CD4-positive, alpha-beta T cell treated with Interleukin-15 for 4 hours (primary cell): ENCODE measurements around the gene CSH2.

Experiments
- DNase-seq: peaks from one replicate; pipeline ENCODE4 v3.0.0-alpha.2; 2020; ENCODE audit warnings: low spot score

Gene CSH2

DNA sequence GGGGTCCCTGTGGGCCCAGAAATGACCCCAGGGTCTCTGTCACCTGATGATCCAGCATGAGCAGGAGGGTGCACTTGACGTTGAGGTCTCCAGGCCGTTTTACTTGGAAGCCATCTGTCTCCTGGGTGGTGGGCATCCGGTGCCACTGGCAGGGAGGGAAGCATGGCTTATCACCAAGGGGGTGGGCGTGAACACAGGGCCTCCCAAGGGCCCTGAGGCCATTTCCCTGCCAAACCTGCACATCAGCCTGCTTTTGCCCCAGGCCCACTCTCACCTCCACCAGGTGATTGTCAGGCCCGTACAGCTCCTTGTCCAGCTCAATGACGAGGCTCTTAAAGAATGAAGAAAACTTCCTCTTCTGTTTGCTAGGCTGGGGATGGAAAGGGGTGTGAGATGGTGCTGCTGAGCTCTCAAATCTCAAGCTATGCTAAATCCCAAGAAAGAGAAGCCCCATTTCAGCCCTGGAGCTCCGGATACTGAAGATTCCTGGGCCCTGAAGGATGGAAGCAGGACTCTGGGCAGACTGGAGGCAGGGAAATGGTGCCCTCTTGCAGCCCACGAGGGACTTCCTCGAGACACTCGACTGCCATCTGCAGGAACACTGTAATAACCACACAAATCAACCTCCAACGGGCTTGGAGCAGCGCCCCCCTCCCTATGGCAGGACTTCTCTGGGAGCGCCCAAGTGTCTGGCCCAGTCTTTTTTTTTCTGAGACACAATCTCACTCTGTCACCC is 38.9 kb downstream of the CSH2 start:
- DNase-seq = peak; percentile 69

DNA sequence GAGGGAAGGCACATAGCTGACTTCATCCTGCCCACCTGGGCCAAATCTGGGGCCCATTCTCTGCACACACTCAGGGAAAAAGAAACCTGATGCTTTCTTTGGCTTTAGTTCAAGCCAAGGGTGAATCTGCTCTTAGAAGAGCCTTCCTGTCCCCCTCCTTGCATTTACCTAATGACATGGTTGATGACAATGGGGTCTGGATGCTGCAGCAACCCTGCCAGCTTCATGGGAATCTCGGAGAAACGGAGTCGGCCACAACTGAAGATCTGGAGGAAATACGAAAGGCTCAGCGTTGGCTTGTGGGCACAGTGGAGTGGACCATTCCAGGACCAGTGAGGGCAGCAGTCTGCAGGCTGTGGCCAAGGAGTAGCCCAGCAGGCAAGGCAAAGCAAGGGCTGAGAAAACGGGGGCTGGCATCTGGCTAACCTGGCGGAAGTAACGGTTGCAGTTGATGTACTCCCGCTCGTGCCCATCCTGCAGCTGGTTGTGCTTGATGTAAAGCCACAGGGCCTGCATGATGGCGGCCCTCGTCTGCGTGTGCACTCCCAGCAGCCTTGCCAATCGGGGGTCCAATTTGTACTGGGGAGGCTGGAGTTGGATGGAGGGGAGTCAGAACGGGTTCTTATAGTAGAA is 39.6 kb downstream of the CSH2 start:
- no peak for DNase-seq

DNA sequence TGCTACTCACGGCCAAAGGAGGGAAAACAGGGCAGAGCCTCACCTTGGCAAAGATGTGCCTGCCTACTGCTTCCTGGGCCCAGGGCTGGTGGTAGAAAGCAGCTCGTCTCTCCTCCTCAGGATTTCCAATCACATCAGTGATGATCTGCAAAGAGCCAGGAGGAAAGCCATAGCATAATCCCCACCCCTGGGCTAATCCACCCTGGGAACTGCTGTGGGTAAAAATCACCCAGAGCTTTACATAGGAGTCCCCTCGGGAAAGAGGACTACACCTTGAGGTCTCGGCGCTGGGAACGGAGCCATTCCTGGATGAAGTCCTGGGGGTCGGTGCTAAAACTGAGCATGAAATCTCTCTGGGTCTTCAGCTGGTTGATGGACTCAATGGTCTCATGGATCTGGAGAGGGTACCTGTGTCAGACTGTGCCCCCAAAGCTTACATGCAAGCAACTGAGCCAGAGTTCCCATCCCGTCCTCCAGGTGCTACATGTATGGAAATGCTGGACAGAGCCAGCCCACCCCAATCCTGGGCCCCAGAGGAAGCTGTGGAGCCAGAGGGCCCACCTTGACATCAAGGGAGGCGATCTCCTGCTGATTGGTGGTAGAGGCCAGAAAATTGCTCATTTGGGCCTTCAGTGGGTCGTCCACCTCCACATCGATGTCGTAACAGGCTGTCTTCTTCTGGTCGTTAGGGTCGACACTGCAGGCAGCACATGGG is 40.3 kb downstream of the CSH2 start:
- no peak for DNase-seq

DNA sequence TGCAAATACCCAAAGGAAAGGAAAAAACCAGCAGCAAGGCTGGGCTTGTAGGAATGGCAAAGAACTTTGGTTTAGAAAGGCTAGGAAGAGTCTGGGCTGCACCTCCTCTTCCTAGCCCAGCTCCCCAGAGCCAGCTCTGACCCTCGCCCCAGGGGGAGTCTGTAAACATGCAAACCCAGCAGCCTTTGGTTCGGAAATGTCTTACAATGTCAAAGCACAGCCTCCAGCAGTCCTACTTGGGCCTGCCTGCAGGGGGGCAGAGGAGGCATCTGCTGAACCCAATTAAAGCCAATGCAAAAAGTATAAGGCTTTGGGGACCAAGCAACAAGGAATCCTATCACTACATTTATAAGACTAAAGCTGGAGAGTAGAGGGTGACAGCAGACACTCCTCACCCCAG is 41.0 kb downstream of the CSH2 start:
- no peak for DNase-seq

DNA sequence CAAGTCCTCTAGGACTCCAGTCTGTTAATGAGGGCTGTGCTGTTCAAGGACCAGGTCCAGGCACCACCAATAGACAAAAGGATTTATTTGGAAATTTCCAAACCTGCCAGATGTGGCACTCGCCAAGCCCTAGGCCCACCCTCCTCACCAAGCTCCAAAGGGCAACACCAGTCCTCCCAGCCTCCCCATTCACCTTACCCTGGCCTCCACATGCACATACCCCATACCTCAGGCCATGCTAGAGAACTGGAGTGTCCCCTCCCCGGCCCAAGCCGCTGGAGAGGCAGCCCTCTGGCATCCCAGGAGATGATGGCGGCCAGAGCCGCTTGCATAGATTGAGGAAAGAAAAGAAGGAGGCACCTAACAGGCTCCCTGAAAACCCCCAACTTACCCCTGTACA is 41.5 kb downstream of the CSH2 start:
- no peak for DNase-seq

DNA sequence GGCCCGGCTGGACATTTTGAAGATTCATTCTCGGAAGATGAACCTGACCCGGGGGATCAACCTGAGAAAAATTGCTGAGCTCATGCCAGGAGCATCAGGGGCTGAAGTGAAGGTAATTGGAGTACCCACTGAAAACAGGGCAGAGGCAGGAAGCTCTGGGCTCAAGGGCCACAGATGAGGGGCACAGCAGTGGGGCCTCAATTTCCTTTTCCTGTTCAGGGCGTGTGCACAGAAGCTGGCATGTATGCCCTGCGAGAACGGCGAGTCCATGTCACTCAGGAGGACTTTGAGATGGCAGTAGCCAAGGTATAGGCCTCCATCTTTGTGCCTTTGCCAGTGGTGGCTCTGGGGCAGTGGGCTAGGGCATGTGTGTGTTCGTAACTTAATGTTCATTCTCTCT is 42.0 kb downstream of the CSH2 start:
- DNase-seq = no peak

DNA sequence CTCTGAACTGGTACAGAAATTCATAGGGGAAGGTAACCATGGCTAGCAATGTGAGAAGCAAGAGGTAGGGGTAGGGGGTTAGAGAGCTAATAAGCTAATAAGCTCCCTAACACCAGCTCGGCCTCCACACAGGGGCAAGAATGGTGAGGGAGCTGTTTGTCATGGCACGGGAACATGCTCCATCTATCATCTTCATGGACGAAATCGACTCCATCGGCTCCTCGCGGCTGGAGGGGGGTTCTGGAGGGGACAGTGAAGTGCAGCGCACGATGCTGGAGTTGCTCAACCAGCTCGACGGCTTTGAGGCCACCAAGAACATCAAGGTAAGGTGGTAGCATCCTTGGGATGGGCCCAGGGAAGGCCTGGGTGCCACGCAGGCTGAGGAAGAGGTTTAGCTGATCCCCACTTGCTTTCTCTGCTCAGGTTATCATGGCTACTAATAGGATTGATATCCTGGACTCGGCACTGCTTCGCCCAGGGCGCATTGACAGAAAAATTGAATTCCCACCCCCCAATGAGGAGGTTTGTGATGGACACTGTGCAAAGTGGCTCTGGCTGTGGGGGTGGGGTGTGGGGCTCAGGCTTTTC is 42.5 kb downstream of the CSH2 start:
- DNase-seq = no peak

DNA sequence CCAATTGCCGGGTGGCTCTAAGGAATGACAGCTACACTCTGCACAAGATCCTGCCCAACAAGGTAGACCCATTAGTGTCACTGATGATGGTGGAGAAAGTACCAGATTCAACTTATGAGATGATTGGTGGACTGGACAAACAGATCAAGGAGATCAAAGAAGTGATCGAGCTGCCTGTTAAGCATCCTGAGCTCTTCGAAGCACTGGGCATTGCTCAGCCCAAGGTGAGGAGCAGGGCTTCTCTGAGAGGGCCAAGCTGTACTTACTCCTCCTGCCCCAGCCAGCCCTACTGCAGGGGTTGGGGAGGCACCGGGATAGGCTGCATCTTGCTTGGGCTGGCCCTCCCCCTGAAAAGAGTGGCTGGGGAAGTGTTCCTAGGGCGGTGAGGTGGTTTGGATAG is 43.2 kb downstream of the CSH2 start:
- no peak for DNase-seq

DNA sequence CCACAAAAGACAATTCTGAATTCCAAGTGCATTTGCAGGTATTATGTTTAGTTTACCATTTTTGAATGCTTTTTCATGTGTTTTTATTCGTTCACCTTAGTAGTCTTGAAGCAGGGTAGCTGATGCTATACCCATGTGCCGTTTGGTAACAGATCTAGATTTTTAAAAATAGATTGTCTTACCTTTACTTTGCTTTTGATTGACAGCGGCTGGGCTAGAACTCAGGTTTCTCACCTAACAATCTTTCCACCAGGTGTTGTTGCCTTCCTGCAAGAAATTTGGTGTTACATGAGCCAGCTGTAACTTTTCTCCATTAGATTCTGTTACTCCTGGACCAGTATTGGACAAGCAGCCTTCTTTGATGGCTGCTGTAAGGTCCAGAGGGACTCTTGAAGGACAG is 44.5 kb downstream of the CSH2 start:
- DNase-seq = no peak

DNA sequence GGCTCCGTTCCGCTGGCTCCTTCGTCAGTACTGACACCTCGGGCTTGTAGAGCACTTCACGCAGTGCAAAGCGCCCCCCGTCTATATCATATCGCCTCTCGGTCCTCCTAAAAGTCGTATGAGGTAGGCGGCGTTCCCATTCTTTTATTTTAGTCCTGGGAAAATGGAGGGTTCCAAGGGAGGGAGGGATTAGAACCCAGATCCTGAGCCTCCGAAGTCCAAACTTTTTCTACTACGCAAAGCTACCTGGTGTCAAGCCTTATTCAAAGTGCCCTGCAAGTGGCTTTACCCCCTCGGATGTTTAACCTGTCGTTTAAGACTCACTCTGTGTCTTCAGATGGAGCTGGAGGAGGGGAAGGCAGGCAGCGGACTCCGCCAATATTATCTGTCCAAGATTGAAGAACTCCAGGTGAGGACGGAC is 45.7 kb downstream of the CSH2 start:
- DNase-seq = no peak

DNA sequence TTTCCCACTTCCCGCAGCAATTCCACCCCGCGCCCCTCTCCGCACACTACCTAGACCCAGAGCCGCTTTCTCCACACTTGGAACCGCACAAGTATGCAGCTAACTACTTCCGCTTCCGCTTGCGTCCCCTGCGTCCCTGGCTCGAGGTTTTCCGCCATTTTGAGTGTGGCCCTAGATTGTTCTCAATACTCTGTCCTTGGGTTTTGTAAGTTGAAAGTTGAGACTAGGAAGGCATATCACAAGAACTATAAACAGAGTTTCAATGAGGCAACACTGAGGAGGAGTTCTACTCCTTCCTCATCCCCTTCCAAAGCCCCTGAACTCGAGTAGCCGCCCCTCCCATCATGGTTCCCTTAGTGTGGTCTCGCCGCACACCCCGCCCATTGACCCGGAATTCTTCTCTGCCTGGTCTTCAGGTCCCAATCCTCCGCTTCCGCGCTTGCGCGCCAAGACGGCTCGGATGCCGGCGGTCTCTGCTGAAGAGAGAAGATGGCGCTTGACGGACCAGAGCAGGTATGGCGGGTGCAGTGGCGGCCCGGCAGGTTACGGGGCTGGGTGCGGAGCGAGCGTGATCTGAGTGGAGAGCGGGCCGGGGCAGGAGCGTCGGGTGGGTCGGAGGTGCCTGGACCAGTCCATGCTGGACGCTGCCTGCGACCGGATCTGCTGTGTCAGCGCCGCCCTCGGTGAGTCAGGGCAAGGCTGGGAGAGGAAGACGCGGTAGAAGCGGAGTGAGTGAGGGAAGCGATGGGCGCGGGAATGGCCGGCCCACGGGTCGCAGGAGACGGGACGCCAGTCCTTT is 46.3 kb downstream of the CSH2 start, which contains the start of the genes FTSJ3 and PSMC5:
Gene FTSJ3, minus strand, starts transcription at position 662 of the 799 bp plus-strand sequence. CDS start 761 bp downstream, outside the sequence.
Gene PSMC5, plus strand, starts transcription at position 430 of the 799 bp plus-strand sequence. Its CDS starts 60 bp downstream, at position 490.
- peak; percentile 95 for DNase-seq

DNA sequence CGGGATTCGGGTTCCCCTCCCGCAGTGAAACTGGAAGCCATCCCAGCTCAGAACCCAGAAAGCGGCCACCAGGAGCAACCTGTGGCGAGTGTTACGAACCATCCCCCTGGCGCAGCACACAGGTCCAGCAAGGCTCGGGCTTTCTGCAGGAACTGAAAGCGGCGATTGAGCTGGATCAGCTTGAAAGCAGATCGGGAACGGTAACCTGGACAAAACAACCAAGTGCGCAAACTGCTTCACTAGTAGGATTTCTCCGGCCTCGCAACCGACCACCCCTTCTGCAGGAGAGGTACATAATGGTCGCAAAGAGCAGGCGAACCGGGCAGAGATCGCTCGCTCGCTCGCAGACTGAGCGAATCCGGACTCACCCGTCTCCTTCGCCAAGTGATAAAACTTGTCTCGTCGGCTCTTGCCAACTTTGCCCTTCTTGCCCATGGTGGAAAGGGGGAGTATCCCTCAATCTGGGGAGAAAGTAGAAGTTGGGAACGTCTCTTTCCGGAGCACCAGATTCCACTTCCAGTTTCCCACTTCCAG is 46.9 kb downstream of the CSH2 start:
- DNase-seq = no peak

DNA sequence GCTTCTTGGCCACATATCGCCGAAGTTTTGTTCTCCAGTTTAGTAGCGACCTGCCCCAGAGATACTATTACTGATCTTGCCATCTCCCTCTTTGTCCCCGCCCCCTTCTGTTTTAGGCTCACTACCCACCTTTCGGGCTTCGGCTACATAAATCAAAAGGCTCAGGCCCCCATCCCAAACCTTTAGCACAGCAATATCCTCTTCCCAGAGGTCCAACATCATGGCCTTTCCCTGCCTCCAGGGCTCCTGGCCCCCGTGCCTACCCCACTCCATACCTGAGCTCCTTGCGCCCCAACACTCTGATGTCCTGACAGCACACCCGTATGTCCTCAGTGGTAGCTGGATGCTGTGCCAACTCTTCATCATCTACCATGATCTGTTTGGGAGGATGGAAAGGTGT is 49.1 kb downstream of the CSH2 start:
- DNase-seq = no peak

DNA sequence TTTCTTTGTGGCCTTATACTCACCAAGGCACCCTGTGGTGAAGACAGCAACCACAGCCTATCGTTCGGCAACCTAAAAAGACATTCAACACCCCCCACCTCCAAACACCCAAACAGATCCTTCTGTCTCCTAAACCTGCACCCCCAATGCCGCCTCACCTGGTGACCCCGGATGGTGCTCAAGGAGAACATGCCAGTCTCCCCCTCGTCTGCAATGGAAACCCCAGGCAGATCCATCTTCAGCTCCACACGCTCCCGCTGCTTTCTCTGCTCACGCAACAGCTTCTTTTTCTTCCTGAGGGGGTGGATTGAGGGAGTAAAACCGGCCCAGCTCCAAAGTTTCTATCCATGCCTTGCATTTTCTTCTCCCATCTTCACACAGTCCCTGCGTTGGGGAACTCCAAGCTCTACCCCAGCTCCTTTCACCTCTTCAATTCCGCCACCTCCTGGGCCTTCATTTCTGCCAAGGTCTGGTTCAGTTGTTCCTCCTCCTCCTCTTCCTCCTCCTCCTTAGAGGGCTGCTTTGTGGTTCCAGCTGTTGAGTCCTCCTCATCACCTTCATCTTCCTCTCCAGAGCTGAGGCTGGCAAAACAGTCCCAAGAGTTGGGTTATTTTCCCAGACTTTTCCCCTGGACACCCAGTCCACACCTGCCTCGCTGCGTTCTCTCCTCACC is 49.7 kb downstream of the CSH2 start:
- no peak for DNase-seq

DNA sequence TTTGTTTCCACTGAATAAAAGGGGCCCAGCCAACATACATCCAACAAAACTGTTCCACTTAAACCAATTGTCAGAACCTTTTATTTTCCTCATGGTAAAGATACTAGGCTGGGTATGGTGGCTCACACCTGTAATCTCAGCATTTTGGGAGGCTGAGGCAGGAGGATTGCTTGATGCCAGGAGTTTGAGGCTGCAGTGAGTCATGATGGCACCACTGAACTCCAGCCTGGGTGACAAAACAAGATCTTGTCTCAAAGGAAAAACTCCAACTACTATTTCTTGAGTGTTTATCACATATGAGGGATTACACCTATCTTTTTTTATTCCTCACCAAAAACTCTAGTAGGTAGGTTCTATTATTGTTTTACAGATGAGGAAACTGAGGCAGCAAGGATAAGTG is 50.9 kb downstream of the CSH2 start:
- DNase-seq = no peak
